Measurements from ENCODE around the gene PI3. TPM values are rescaled to one million over a fixed set of nuclear protein-coding genes. Genes with fewer than 3 reads are reported as not detected.

Gene PI3
- total RNA-seq, 2 donors from 2014 or later = not detected

DNA sequence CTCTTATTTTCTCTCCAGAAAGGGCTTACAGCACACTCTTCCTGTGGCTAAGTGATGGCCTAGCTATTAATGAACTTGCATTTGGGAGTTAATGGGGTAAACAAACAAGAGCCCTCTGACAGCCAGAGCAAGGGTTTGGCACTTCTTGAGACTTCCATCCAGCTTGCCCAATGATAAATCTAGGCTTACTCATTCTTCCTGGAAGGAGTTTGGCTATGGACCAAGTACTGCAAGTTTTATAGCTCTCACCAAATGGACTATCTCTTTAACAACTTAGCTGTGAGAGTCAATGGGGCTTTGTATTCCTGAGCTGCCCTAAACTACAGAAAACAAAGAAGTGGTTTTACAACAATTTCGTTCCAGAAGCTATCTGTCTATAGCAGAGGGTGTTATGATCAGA lies 16.7 kb upstream of the PI3 start:
- no peak overlapping the region for H3K27ac ChIP-seq (ENCODE audit: low read depth, low read length)
- no peaks in the 10 kb centered on the region for H3K4me1 ChIP-seq (ENCODE audit: control insufficient read depth, insufficient read depth, low read length)
- H3K36me3 ChIP-seq (ENCODE audit: control insufficient read depth, insufficient read depth, low read length) = no peaks in the 10 kb centered on the region
- H3K9ac ChIP-seq (ENCODE audit: extremely low read depth, low read length, poor library complexity, severe bottlenecking) = no peak overlapping the region
- H3K9me3 ChIP-seq (ENCODE audit: control insufficient read depth, low read length) = peaks cover 13% of the 10 kb centered on the region
- H3K27me3 Mint-ChIP-seq (ENCODE audit: insufficient read depth) = peaks cover 5% of the 10 kb centered on the region
- WGBS, 2 experiments (ENCODE audit: insufficient coverage in 1 of 2, insufficient read length in 1 of 2) = 67 to 84% methylated on average over 1 of the region's 1 CpG
- no peaks in the 10 kb centered on the region for H3K27me3 ChIP-seq (ENCODE audit: control insufficient read depth, insufficient read depth, low read length, poor library complexity, severe bottlenecking)
- no peaks in the 10 kb centered on the region for H3K36me3 Mint-ChIP-seq (ENCODE audit: low read depth)
- TF ChIP-seq, protein P1, sequence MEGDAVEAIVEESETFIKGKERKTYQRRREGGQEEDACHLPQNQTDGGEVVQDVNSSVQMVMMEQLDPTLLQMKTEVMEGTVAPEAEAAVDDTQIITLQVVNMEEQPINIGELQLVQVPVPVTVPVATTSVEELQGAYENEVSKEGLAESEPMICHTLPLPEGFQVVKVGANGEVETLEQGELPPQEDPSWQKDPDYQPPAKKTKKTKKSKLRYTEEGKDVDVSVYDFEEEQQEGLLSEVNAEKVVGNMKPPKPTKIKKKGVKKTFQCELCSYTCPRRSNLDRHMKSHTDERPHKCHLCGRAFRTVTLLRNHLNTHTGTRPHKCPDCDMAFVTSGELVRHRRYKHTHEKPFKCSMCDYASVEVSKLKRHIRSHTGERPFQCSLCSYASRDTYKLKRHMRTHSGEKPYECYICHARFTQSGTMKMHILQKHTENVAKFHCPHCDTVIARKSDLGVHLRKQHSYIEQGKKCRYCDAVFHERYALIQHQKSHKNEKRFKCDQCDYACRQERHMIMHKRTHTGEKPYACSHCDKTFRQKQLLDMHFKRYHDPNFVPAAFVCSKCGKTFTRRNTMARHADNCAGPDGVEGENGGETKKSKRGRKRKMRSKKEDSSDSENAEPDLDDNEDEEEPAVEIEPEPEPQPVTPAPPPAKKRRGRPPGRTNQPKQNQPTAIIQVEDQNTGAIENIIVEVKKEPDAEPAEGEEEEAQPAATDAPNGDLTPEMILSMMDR (conservative IDR thresholded peaks at IDR 0.05) = no peak
- H3K4me3 ChIP-seq (ENCODE audit: low read length) = no peak overlapping the region
- no peak overlapping the region for H3K4me3 Mint-ChIP-seq
- H3K4me1 Mint-ChIP-seq = peaks cover 3% of the 10 kb centered on the region
- no peak overlapping the region for H3K27ac Mint-ChIP-seq
- no peak for DNase-seq
- H3K9me3 Mint-ChIP-seq = peaks cover 35% of the 10 kb centered on the region

DNA sequence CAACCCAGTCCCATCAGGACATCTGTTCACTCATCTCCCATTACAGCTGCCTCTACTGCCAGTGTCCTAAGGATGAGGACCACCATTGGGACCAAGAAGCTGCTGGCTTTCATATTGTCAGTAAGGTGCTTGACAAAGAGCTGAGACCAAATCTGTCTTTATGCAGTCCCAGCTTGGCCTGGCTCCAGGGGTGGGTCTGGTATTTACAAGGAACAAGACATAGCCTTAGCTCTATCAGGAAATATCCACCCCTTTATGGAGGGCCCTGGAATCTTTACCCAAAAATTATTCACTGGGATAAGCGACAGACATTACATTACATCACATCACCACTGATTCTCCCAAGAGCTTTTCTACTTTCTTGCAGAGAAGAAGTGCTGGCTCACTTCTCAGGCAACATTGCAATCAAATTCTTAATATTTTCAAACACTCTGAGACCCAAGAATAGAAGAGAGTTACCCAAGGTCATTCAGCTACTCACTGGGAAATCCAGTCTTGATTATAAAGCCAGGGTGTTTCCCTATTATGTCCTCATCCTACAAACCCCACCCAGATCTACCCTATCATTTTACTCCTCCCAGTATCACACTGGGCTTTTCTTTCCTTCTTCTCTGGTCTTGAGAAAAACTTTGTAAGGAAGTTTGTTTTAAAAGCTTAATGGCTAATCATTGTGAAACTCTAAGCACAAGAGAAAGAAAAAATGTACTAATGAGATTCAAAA lies 11.5 kb upstream of the PI3 start:
- Histone ChIP-seq H3K36me3 (ENCODE audit: control insufficient read depth, insufficient read depth, low read length) (no peaks in the 10 kb centered on the region), H3K27me3 (ENCODE audit: control insufficient read depth, insufficient read depth, low read length, poor library complexity, severe bottlenecking) (no peaks in the 10 kb centered on the region), H3K4me3 (ENCODE audit: low read length) (no peak overlapping the region), H3K9ac (ENCODE audit: extremely low read depth, low read length, poor library complexity, severe bottlenecking) (no peak overlapping the region), H3K9me3 (ENCODE audit: control insufficient read depth, low read length) (peaks cover 7% of the 10 kb centered on the region), H3K4me1 (ENCODE audit: control insufficient read depth, insufficient read depth, low read length) (no peaks in the 10 kb centered on the region), H3K27ac (ENCODE audit: low read depth, low read length) (no peak overlapping the region)
- no peaks in the 10 kb centered on the region for H3K4me1 Mint-ChIP-seq
- H3K9me3 Mint-ChIP-seq = peaks cover 40% of the 10 kb centered on the region
- WGBS, 2 experiments (ENCODE audit: insufficient coverage in 1 of 2, insufficient read length in 1 of 2) = 86 to 90% methylated on average over 1 of the region's 1 CpG
- no peaks in the 10 kb centered on the region for H3K36me3 Mint-ChIP-seq (ENCODE audit: low read depth)
- TF ChIP-seq, protein P1 (conservative IDR thresholded peaks at IDR 0.05) = no peak
- no peak overlapping the region for H3K4me3 Mint-ChIP-seq
- peaks cover 7% of the 10 kb centered on the region for H3K27me3 Mint-ChIP-seq (ENCODE audit: insufficient read depth)
- no peak for DNase-seq
- no peak overlapping the region for H3K27ac Mint-ChIP-seq

DNA sequence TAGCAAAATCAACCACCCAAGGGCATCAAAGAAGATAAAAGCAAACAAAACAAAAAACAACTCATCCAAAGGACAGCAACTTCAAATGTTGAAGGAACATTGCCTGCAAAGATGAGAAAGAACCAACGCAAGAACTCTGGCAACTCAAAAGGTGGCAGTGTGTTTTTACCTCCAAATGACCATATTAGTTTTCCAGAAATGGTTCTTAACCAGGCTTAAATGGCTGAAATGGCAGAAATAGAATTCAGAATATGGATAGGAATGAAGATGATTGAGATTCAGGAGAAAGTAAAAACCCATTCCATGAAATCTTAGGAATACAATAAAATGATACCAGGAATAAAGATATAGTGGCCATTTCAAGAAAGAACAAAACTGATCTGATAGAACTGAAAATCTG lies 9.8 kb upstream of the PI3 start:
- H3K27ac Mint-ChIP-seq = no peak overlapping the region
- Histone ChIP-seq H3K9ac (ENCODE audit: extremely low read depth, low read length, poor library complexity, severe bottlenecking) (no peak overlapping the region), H3K36me3 (ENCODE audit: control insufficient read depth, insufficient read depth, low read length) (no peaks in the 10 kb centered on the region), H3K9me3 (ENCODE audit: control insufficient read depth, low read length) (no peaks in the 10 kb centered on the region), H3K4me1 (ENCODE audit: control insufficient read depth, insufficient read depth, low read length) (no peaks in the 10 kb centered on the region), H3K4me3 (ENCODE audit: low read length) (no peak overlapping the region), H3K27me3 (ENCODE audit: control insufficient read depth, insufficient read depth, low read length, poor library complexity, severe bottlenecking) (no peaks in the 10 kb centered on the region), H3K27ac (ENCODE audit: low read depth, low read length) (no peak overlapping the region)
- WGBS, 2 experiments (ENCODE audit: insufficient coverage in 1 of 2, insufficient read length in 1 of 2) = 93% methylated on average over 1 of the region's 1 CpG; no CpG with 5 or more reads in 1 of the 2 experiments
- no peak for DNase-seq
- H3K27me3 Mint-ChIP-seq (ENCODE audit: insufficient read depth) = peaks cover 8% of the 10 kb centered on the region
- no peaks in the 10 kb centered on the region for H3K36me3 Mint-ChIP-seq (ENCODE audit: low read depth)
- H3K4me3 Mint-ChIP-seq = no peak overlapping the region
- TF ChIP-seq, protein P1 (conservative IDR thresholded peaks at IDR 0.05) = no peak
- H3K4me1 Mint-ChIP-seq = no peaks in the 10 kb centered on the region
- H3K9me3 Mint-ChIP-seq = peaks cover 39% of the 10 kb centered on the region
